GM18498 (cell line): ENCODE results near the gene WNK2.
"Not testable (repeated sequence)": the region's sequence is repeated elsewhere in the genome, so short reads cannot be mapped to it uniquely, and the experiment has no call there.

ENCODE experiments used
- ATAC-seq: cut with Tn5 transposase; IDR thresholded peaks from one replicate; pipeline ENCODE4 v1.9.1; 2021; ENCODE audit warnings: mild to moderate bottlenecking, moderate library complexity; ENCODE audit not compliant: unreplicated experiment

The WNK2 gene

GRCh38 chr9:93323446-93323954 is 139.6 kb downstream of the WNK2 start:
- not testable (repeated sequence) for ATAC-seq

GRCh38 chr9:93324191-93324834 is 140.4 kb downstream of the WNK2 start:
- no peak for ATAC-seq

GRCh38 chr9:93325307-93326035 is 141.5 kb downstream of the WNK2 start:
- ATAC-seq = no peak

- no peak for ATAC-seq
Observed at GRCh38 chr9:93326056-93326455, 142.1 kb downstream of the WNK2 start.

GRCh38 chr9:93326654-93327053 is 142.7 kb downstream of the WNK2 start:
- no peak for ATAC-seq

- no peak for ATAC-seq
Observed at GRCh38 chr9:93329629-93330280, 145.8 kb downstream of the WNK2 start.

GRCh38 chr9:93332317-93332716 is 148.4 kb downstream of the WNK2 start:
- no peak for ATAC-seq

GRCh38 chr9:93336720-93337119 is 152.8 kb downstream of the WNK2 start:
- no peak for ATAC-seq

- ATAC-seq = not testable (repeated sequence)
Observed at GRCh38 chr9:93338196-93338595, 154.3 kb downstream of the WNK2 start.

- ATAC-seq = no peak
Observed at GRCh38 chr9:93340091-93340490, 156.2 kb downstream of the WNK2 start.

- not testable (repeated sequence) for ATAC-seq
Observed at GRCh38 chr9:93341820-93342219, 157.9 kb downstream of the WNK2 start.

GRCh38 chr9:93342428-93342827 is 158.5 kb downstream of the WNK2 start:
- not testable (repeated sequence) for ATAC-seq

- no peak for ATAC-seq
Observed at GRCh38 chr9:93343663-93344062, 159.7 kb downstream of the WNK2 start.

- ATAC-seq = no peak
Observed at GRCh38 chr9:93345643-93346230, 161.8 kb downstream of the WNK2 start.

GRCh38 chr9:93346231-93347112 is 162.5 kb downstream of the WNK2 start:
- ATAC-seq = no peak

- not testable (repeated sequence) for ATAC-seq
Observed at GRCh38 chr9:93347371-93347975, 163.5 kb downstream of the WNK2 start.

- not testable (repeated sequence) for ATAC-seq
Observed at GRCh38 chr9:93353413-93354310, 169.7 kb downstream of the WNK2 start.

GRCh38 chr9:93354451-93354850 is 170.5 kb downstream of the WNK2 start:
- no peak for ATAC-seq

GRCh38 chr9:93355827-93356226 is 171.9 kb downstream of the WNK2 start:
- ATAC-seq = no peak
